Testis (tissue), 3 donors: ENCODE measurements around the gene PYGO1. TPM values are rescaled to one million over a fixed set of nuclear protein-coding genes. Genes with fewer than 3 reads are reported as not detected.

Experiments used
- DNase-seq: peaks from one replicate; pipeline ENCODE4 v3.0.0-alpha.2; 2019
- H3K27ac ChIP-seq, 2 donors: fragments of 200-600 bp; sonication (generic); one replicate each; pipeline ENCODE4 v1.5.1; 2019
- H3K27me3 ChIP-seq: fragments of 200-600 bp; sonication (generic); one replicate; pipeline ENCODE4 v1.5.1; 2019
- H3K36me3 ChIP-seq: fragments of 200-600 bp; sonication (generic); one replicate; pipeline ENCODE4 v1.5.1; 2017; ENCODE audit warnings: low read depth; ENCODE audit errors: missing control alignments
- H3K4me1 ChIP-seq: fragments of 200-600 bp; sonication (generic); one replicate; pipeline ENCODE4 v1.5.1; 2019
- H3K4me3 ChIP-seq, 2 donors: fragments of 200-600 bp; sonication (generic); one replicate each; pipeline ENCODE4 v1.5.1; 2017 to 2019
- H3K9me3 ChIP-seq: fragments of 200-600 bp; sonication (generic); one replicate; pipeline ENCODE4 v1.5.1; 2017
- CTCF ChIP-seq, 3 experiments: fragments of 450-650 bp in 2 of 3; fragments of 200-600 bp in 1 of 3; sonication (generic) in 1 of 3; IDR thresholded peaks; one replicate each; pipeline ENCODE4 v1.5.1; 2016 to 2019; ENCODE audit warnings: antibody characterized with exemption in 3 of 3, mild to moderate bottlenecking in 2 of 3, moderate library complexity in 1 of 3
- POLR2A ChIP-seq: fragments of 450-650 bp; IDR thresholded peaks from one replicate; pipeline ENCODE4 v1.6.1; 2017; ENCODE audit warnings: antibody characterized with exemption, mild to moderate bottlenecking, moderate library complexity
- WGBS, 2 donors: methylation state at CpG; one replicate each; pipeline ENCODE4 v1.1.5; 2018; 5-methylcytosine and 5-hydroxymethylcytosine counted together
- intact Hi-C: fragments of 100-400 bp; cut with DNase I; formaldehyde crosslinking; loops from one replicate; pipeline ENCODE4 v1.15.1; 2023; ENCODE audit warnings: low total_unique reads
- polyA plus RNA-seq: library from polyadenylated mRNA; stranded (reverse); fragments of 350-450 nt; fragmentation: Illumina TruSeq; extraction: RNeasy Lipid Tissue Mini Kit (QIAGEN cat#74804); gene quantifications from one replicate; pipeline ENCODE4 v1.2.3, GENCODE V29; 2014; ENCODE audit warnings: low read depth, low replicate concordance; ENCODE audit not compliant: insufficient read depth
- total RNA-seq, 2 donors: library from RNA; depleted of rRNA; stranded (reverse); fragments of >200 nt; gene quantifications; one replicate each; pipeline ENCODE4 v1.2.3, GENCODE V29; 2016

The PYGO1 gene
- total and polyA plus RNA-seq, 3 donors from 2014 or later, result 5.4 to 8.6 (median 8.5) TPM

- 49 to 74% methylated on average over 3 of the region's 3 CpGs for WGBS, 2 donors
- Histone ChIP-seq H3K9me3 (no peaks in the 10 kb centered on the region), H3K27me3 (no peaks in the 10 kb centered on the region), H3K27ac (no peak overlapping the region), H3K36me3 (no peaks in the 10 kb centered on the region), H3K4me3 (no peak overlapping the region), H3K4me1 (no peaks in the 10 kb centered on the region)
- DNase-seq, result no peak
- no peak for TF ChIP-seq POLR2A
- no peak for TF ChIP-seq CTCF (IDR thresholded peaks at IDR 0.05)
- intact Hi-C loops, result no loop called here
Measured at GRCh38 chr15:55630858-55631257, 42.7 kb upstream of the PYGO1 start.

GRCh38 chr15:55628369-55628730 lies 40.2 kb upstream of the PYGO1 start:
- H3K4me1 ChIP-seq, result no peaks in the 10 kb centered on the region
- no peaks in the 10 kb centered on the region for H3K36me3 ChIP-seq
- no peak for TF ChIP-seq POLR2A
- TF ChIP-seq CTCF (IDR thresholded peaks at IDR 0.05), result no peak
- no peaks in the 10 kb centered on the region for H3K9me3 ChIP-seq
- intact Hi-C loops, result no loop called here
- no peak overlapping the region for H3K4me3 ChIP-seq
- no peak overlapping the region for H3K27ac ChIP-seq
- no peaks in the 10 kb centered on the region for H3K27me3 ChIP-seq
- 89 to 97% methylated on average over 2 of the region's 2 CpGs for WGBS, 2 donors
- no peak for DNase-seq

GRCh38 chr15:55627730-55628368 lies 39.7 kb upstream of the PYGO1 start:
- no peak for DNase-seq
- H3K27me3 ChIP-seq, result no peaks in the 10 kb centered on the region
- H3K9me3 ChIP-seq, result no peaks in the 10 kb centered on the region
- no peak overlapping the region for H3K4me3 ChIP-seq
- TF ChIP-seq CTCF (IDR thresholded peaks at IDR 0.05), result no peak
- no peak for TF ChIP-seq POLR2A
- no peak overlapping the region for H3K27ac ChIP-seq
- H3K4me1 ChIP-seq, result no peaks in the 10 kb centered on the region
- H3K36me3 ChIP-seq, result no peaks in the 10 kb centered on the region
- intact Hi-C loops, result no loop called here
- 93 to 94% methylated on average over 7 of the region's 7 CpGs for WGBS, 2 donors

GRCh38 chr15:55619783-55620182 lies 31.6 kb upstream of the PYGO1 start:
- DNase-seq, result no peak
- no peaks in the 10 kb centered on the region for H3K4me1 ChIP-seq
- H3K4me3 ChIP-seq, result no peak overlapping the region
- TF ChIP-seq CTCF (IDR thresholded peaks at IDR 0.05) (no peak), POLR2A (no peak)
- no peaks in the 10 kb centered on the region for H3K36me3 ChIP-seq
- intact Hi-C loops, result no loop called here
- H3K9me3 ChIP-seq, result no peaks in the 10 kb centered on the region
- WGBS, 2 donors, result 88 to 89% methylated on average over 6 of the region's 6 CpGs
- no peaks in the 10 kb centered on the region for H3K27me3 ChIP-seq
- no peak overlapping the region for H3K27ac ChIP-seq

GRCh38 chr15:55618387-55618786 lies 30.2 kb upstream of the PYGO1 start:
- Histone ChIP-seq H3K36me3 (no peaks in the 10 kb centered on the region), H3K27me3 (no peaks in the 10 kb centered on the region), H3K4me1 (no peaks in the 10 kb centered on the region), H3K9me3 (no peaks in the 10 kb centered on the region), H3K4me3 (no peak overlapping the region), H3K27ac (no peak overlapping the region)
- DNase-seq, result no peak
- 80 to 88% methylated on average over 4 of the region's 4 CpGs for WGBS, 2 donors
- intact Hi-C loops, result no loop called here
- TF ChIP-seq POLR2A, result no peak
- no peak for TF ChIP-seq CTCF (IDR thresholded peaks at IDR 0.05)
